DOHH2 (cell line): ENCODE data around the gene STIP1.

Experiments
- H3F3A ChIP-seq: fragments of 200-600 bp; sonication (generic), shearing (Covaris generic); 2 replicates; pipeline ENCODE4 v1.6.0; 2016; ENCODE audit warnings: antibody characterized with exemption, mild to moderate bottlenecking; ENCODE audit not compliant: control insufficient read depth, insufficient read depth
- H3K27ac ChIP-seq: fragments of 200-600 bp; sonication (generic); 2 replicates; pipeline ENCODE4 v1.5.1; 2014; ENCODE audit warnings: low read depth, mild to moderate bottlenecking, low read length, moderate library complexity
- H3K27me3 ChIP-seq: fragments of 200-600 bp; sonication (generic); 2 replicates; pipeline ENCODE4 v1.6.1; 2014; ENCODE audit warnings: mild to moderate bottlenecking, low read length, mixed read lengths; ENCODE audit not compliant: control insufficient read depth
- H3K36me3 ChIP-seq: fragments of 200-600 bp; sonication (generic); 2 replicates; pipeline ENCODE4 v1.6.1; 2014; ENCODE audit warnings: mild to moderate bottlenecking, low read length, moderate library complexity, mixed read lengths; ENCODE audit not compliant: control insufficient read depth
- H3K4me1 ChIP-seq: fragments of 200-600 bp; sonication (generic); 2 replicates; pipeline ENCODE4 v1.6.1; 2014; ENCODE audit warnings: mild to moderate bottlenecking, low read length, mixed read lengths; ENCODE audit not compliant: control insufficient read depth
- H3K4me2 ChIP-seq: fragments of 200-600 bp; sonication (generic); 2 replicates; pipeline ENCODE4 v1.6.0; 2014; ENCODE audit warnings: mild to moderate bottlenecking, low read length, moderate library complexity
- H3K4me3 ChIP-seq: fragments of 200-600 bp; sonication (generic); 2 replicates; pipeline ENCODE4 v1.5.1; 2014; ENCODE audit warnings: mild to moderate bottlenecking, low read length, mixed read lengths
- H3K79me2 ChIP-seq: fragments of 200-600 bp; sonication (generic); 2 replicates; pipeline ENCODE4 v1.6.1; 2014; ENCODE audit warnings: mild to moderate bottlenecking, low read length, mixed read lengths; ENCODE audit not compliant: control insufficient read depth
- H3K9me2 ChIP-seq: fragments of 200-600 bp; sonication (generic); replicated peaks from 2 replicates; pipeline ENCODE4 v1.6.1; 2014; ENCODE audit warnings: mild to moderate bottlenecking, low read length, mixed read lengths; ENCODE audit not compliant: control insufficient read depth
- H3K9me3 ChIP-seq: fragments of 200-600 bp; sonication (generic); 2 replicates; pipeline ENCODE4 v1.6.1; 2014; ENCODE audit warnings: antibody characterized with exemption, low read length, mixed read lengths; ENCODE audit not compliant: control insufficient read depth, insufficient read depth
- H4K20me1 ChIP-seq: fragments of 200-600 bp; sonication (generic); 2 replicates; pipeline ENCODE4 v1.6.0; 2014; ENCODE audit warnings: low read depth, mild to moderate bottlenecking, antibody characterized with exemption, low read length, moderate library complexity; ENCODE audit not compliant: control insufficient read depth, insufficient read depth
- CTCF ChIP-seq: fragments of 200-600 bp; sonication (generic); IDR thresholded peaks from one replicate; pipeline ENCODE4 v1.5.1; 2014; ENCODE audit warnings: antibody characterized with exemption, mild to moderate bottlenecking, low read depth, low read length; ENCODE audit not compliant: poor library complexity, severe bottlenecking
- EZH2phosphoT487 ChIP-seq: fragments of 200-600 bp; sonication (generic); IDR thresholded peaks from 2 replicates; pipeline ENCODE4 v1.6.1; 2017; ENCODE audit warnings: borderline replicate concordance, mild to moderate bottlenecking, antibody characterized with exemption, low read length, moderate library complexity, mixed read lengths

The STIP1 gene

DNA sequence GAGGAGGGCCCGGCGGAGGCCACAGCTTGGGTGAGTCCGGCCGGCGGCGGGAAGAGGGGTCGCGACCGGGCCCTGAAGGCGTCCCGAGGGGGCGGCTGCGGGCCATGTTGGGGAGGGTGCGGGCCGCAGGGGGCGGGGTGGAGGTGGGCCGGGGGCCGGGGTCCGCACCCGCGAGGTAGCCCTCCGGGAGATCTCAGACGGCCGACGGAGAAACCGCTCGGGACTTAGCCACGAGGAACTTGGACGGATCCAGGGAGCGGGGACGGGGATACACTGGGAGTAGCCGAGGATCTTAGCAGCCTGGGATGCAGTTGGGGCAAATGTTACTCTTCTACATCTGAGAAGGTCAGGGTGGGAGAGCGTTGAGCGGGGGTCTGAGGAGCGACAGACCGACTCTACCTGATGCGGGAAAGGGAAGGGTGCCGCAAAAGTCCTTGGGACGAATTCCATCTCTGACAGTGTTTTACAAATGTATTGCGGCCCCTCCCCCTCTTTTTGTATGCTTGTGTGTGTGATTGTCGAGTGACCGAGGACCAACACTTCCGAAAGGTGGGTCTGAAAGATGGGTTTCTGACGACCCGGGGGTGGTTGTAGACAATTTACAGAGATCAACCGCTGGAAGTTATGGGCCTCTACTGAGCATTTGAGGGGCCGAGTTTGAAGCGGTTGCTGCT is 658 bp downstream of the STIP1 start:
- Histone ChIP-seq H3K4me1 (peaks cover 28% of the 10 kb centered on the region), H3K9me2 (no peaks in the 10 kb centered on the region), H4K20me1 (peaks cover 15% of the 10 kb centered on the region; the same call in 1 of the 2 replicates), H3F3A (no peaks in the 10 kb centered on the region; the same call in 1 of the 2 replicates), H3K36me3 (peaks cover 22% of the 10 kb centered on the region), H3K9me3 (no peaks in the 10 kb centered on the region), H3K4me2 (no peak overlapping the region), H3K27ac (no peak overlapping the region), H3K4me3 (no peak overlapping the region), H3K79me2 (peaks cover 36% of the 10 kb centered on the region), H3K27me3 (no peaks in the 10 kb centered on the region)
- no peak for TF ChIP-seq EZH2phosphoT487
- TF ChIP-seq CTCF = no peak

- TF ChIP-seq CTCF (no peak), EZH2phosphoT487 (no peak)
- Histone ChIP-seq H3K4me2 (no peak overlapping the region), H3K9me3 (no peaks in the 10 kb centered on the region), H4K20me1 (peaks cover 15% of the 10 kb centered on the region; the same call in 1 of the 2 replicates), H3K4me3 (no peak overlapping the region), H3K79me2 (peaks cover 16% of the 10 kb centered on the region), H3K36me3 (peaks cover 75% of the 10 kb centered on the region), H3F3A (no peaks in the 10 kb centered on the region), H3K9me2 (no peaks in the 10 kb centered on the region), H3K27ac (no peak overlapping the region), H3K27me3 (no peaks in the 10 kb centered on the region), H3K4me1 (peaks cover 6% of the 10 kb centered on the region)
These were observed 6.5 kb downstream of the STIP1 start for GRCh38 chr11:64192434-64192833.

GRCh38 chr11:64196626-64197025 is 10.7 kb downstream of the STIP1 start:
- peaks cover 89% of the 10 kb centered on the region for H3K36me3 ChIP-seq

More at GRCh38 chr11:64196626-64197025, 10.7 kb downstream of the STIP1 start:
- H3K4me3 ChIP-seq = no peak overlapping the region
- no peak overlapping the region for H3K4me2 ChIP-seq
- H3K9me3 ChIP-seq = no peaks in the 10 kb centered on the region
- H3K9me2 ChIP-seq = no peaks in the 10 kb centered on the region
- TF ChIP-seq EZH2phosphoT487 = no peak
- no peak for TF ChIP-seq CTCF
- no peak overlapping the region for H3K27ac ChIP-seq
- no peaks in the 10 kb centered on the region for H3K4me1 ChIP-seq
- H3K79me2 ChIP-seq = peaks cover 18% of the 10 kb centered on the region
- H3F3A ChIP-seq = peaks cover 5% of the 10 kb centered on the region; the same call in 1 of the 2 replicates
- no peaks in the 10 kb centered on the region for H3K27me3 ChIP-seq
- no peaks in the 10 kb centered on the region for H4K20me1 ChIP-seq
